Hypothalamus (tissue), 51 donors: ENCODE data around the gene KRTAP10-5.

Experiments
- DNase-seq, 51 donors: peaks; one replicate each; lab custom pipeline; 2025; lab: John Stamatoyannopoulos, UW

The KRTAP10-5 gene

GRCh38 chr21:44533121-44533890 lies 47.1 kb downstream of the KRTAP10-5 start:
- DNase-seq = no peak

GRCh38 chr21:44532712-44533111 lies 47.7 kb downstream of the KRTAP10-5 start:
- no peak for DNase-seq

- DNase-seq = no peak
These were observed 48.5 kb downstream of the KRTAP10-5 start for GRCh38 chr21:44531606-44532564.

GRCh38 chr21:44530903-44531605 lies 49.4 kb downstream of the KRTAP10-5 start:
- DNase-seq = no peak

- DNase-seq = no peak
These were observed 50.0 kb downstream of the KRTAP10-5 start for GRCh38 chr21:44530221-44530902.

GRCh38 chr21:44529503-44530125 lies 50.8 kb downstream of the KRTAP10-5 start:
- DNase-seq = no peak
